Measurements from ENCODE around the gene RAD9A. TPM values are rescaled to one million over a fixed set of nuclear protein-coding genes. Genes with fewer than 3 reads are reported as not detected.
A peak's percentile ranks its signal among the peaks of the same experiment; 100 is the strongest.

RAD9A gene
- polyA plus RNA-seq, 1 donor from 2014 or later: 12.0 TPM

DNA sequence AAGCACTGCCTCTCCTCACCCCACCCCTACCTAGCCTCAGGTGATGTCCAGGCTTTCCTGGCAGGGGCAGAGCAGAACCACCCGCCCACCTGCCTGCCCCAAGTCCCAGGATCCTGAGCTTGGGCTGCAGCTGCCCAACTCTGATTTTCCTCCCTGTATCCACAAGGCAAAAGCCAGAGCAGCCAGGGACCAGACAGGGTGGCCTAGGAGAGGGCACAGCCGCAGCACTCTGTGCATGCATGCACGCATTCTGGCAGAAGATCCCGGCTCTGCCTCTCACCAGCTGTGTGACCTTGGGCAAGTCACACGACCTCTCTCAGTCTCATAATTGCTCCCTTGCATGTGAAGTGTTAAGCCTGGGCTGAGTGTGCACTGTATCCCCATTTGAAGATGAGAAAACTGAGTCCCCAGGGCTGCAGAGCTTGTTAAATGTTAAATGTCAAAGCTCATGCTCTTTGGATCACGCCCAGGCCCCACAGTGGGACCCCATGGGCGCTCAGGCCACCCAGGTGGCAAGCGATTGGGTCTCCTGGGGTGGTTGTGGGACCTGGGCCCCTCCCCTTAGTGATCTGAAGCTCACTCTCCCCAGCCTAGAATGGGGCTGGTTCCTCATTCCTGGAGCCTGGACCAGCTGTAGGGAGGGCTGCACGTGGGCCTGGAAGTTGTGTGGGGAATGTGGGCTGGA lies 20.9 kb downstream of the RAD9A start:
- H3K27me3 Mint-ChIP-seq: peaks cover 3% of the 10 kb centered on the region
- peak overlapping the region in 3 of 4 donors; percentile 78 to 94 (median 84) for H3K4me3 Mint-ChIP-seq
- H3K9me3 Mint-ChIP-seq: no peaks in the 10 kb centered on the region
- peak overlapping the region; percentile 68 to 100 (median 82) for H3K27ac Mint-ChIP-seq
- H3K36me3 Mint-ChIP-seq: peaks cover 4% of the 10 kb centered on the region
- H3K4me1 Mint-ChIP-seq: peaks cover 59 to 60% (median 60%) of the 10 kb centered on the region in 3 donors

DNA sequence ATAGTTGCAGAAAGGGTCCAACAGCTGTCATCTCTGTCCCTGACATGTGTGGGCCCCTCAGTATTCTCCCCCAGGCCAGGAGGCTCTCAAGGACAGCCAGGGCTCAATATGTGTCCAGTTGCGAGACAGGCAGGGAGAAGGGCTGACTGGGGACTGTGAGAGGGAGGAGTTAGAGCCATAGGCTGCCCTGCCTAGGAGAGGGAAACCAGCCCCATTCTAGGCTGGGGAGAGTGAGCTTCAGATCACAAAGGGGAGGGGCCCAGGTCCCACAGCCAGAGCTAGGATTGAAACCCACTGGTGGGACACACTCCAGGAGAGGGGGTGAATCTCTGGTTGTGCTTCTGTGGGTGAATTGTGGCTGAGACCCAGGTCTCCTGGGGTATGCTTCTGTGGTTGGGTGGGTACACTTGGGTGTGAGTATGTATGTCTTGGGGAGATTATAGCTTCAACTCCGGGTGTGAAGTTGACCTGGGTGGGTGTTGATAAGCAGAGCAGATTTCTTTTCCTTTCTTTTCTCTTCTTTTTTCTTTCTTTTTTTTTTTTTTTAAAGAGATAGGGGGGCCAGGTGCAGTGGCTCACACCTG lies 21.6 kb downstream of the RAD9A start:
- H3K27ac Mint-ChIP-seq: peak overlapping the region; percentile 68 to 100 (median 82)
- H3K27me3 Mint-ChIP-seq: peaks cover 3% of the 10 kb centered on the region
- peaks cover 2% of the 10 kb centered on the region for H3K36me3 Mint-ChIP-seq
- peaks cover 55 to 60% (median 58%) of the 10 kb centered on the region in 3 donors for H3K4me1 Mint-ChIP-seq
- H3K9me3 Mint-ChIP-seq: no peaks in the 10 kb centered on the region
- H3K4me3 Mint-ChIP-seq: peak overlapping the region in 3 of 4 donors; percentile 78 to 94 (median 87)

DNA sequence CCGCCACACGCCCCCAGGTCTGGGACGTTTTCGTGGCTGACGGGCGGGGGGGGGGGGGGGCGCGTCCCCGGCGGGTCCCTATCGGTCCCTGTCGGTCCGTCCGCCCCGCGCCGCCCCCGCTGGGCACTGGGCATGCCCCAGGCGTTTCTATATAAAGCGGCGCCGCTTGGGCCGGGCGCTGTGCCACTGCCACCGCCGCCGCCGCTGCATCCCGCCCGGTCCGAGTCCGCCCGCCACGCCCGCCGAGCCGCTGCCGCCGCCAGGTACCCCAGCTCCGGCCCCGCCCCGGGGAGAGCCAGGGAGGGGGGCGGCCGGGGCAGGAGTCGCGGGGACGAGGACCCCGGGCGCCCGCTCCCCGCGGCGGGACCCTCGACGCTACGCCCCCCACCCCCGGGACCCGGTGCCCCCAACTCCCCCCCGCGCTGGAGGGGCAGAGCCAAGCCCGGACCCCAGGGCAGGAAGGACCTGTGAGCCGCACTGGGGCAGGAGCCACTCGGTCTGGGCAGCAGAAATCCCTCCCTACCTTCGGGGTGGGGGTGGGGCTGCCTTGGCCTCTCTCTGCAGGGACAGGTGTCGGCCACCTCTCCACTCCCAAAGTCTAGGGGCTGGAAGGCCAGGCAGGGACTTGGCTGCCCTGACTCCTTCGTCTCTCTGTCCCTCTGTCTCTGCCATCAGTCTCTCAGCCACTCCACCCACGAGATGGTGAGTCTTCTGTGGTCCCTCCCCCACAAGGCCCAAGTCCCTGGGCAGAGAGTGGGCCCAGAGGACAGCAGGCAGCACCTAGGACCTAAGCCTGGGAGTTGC lies 23.9 kb downstream of the RAD9A start, which contains the start of gene CARNS1:
TSS of gene CARNS1 (plus strand) at position 178 of the 804 bp plus-strand sequence. CDS start at position 700, 522 bp downstream.
- Mint-ChIP-seq H3K9me3 (no peaks in the 10 kb centered on the region), H3K4me3 (peak within 1 kb of the TSS; percentile 86 to 94 (median 92)), H3K4me1 (peaks cover 43 to 56% (median 55%) of the 10 kb centered on the region in 3 donors), H3K27me3 (peaks cover 3% of the 10 kb centered on the region), H3K36me3 (no peaks in the 10 kb centered on the region), H3K27ac (peak within 1 kb of the TSS; percentile 91 to 96 (median 91))

DNA sequence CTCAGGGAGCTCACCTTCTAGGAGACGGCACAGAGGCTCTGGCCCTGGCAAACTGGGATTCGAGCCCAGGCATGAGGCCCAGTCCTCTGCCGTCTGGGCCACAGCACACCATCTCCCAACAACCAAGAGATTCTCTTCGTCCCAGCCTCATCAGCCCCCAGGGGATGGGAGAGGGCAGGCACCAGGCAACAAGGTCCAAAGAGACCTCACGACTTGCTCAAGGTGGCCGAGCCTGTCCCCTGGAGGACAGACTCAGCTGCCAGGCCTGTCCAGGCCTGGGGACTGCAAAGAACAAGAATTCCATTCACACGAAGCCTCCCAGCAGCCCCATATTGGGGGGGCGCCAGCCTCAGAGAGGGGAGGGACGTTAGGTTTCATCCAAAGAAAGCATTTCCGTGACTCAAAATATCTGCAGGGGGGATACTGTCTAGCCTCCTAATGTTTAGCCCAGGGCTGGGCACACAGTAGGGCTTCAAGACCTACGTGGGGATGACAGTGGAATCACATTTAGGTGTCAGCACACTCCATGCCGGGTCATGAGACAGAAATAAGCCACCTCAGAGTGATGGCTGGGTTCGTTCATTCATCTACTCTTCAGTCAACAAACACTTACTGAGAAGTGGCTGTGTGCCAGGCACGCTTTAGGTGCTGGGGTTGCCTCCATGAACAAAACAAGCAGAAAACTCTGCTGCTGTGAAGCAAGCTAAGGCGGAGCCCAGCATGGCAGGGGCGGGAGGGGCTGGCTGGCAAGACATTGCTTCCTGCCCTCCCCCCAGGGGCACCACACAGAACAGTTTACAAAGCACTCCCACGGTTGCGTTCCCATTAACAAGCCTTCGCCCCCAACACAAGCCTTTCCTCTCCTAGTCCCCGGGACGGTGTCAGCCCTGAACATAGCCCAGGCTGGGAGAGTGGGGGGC lies 24.9 kb downstream of the RAD9A start:
- Mint-ChIP-seq H3K4me1 (peaks cover 37 to 53% (median 52%) of the 10 kb centered on the region in 3 donors), H3K27ac (peak overlapping the region; percentile 89 to 96 (median 91)), H3K4me3 (peak overlapping the region; percentile 80 to 93 (median 92)), H3K27me3 (peaks cover 3% of the 10 kb centered on the region), H3K9me3 (no peaks in the 10 kb centered on the region), H3K36me3 (peaks cover 1% of the 10 kb centered on the region)

DNA sequence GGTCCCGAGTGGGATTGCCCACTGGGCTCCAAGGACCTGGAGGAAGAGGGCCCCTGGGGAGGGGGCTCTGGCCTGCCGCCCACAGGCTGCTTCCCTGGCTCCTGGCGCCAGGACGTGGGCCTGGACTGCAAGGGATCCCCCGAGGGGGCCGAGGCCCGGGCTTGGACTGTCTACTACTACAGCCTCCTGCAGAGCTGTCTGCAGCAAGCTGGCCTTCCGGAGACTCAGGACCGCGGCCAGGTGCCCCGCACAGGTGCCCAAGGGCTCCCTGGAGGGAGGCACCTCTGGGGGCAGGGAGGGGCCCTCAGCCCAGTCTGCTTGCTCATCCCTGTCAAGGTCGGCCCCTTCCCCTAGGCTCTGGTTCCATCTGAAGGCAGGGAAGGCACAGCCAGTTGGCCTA lies 25.6 kb downstream of the RAD9A start:
- H3K27me3 Mint-ChIP-seq: peaks cover 3% of the 10 kb centered on the region

DNA sequence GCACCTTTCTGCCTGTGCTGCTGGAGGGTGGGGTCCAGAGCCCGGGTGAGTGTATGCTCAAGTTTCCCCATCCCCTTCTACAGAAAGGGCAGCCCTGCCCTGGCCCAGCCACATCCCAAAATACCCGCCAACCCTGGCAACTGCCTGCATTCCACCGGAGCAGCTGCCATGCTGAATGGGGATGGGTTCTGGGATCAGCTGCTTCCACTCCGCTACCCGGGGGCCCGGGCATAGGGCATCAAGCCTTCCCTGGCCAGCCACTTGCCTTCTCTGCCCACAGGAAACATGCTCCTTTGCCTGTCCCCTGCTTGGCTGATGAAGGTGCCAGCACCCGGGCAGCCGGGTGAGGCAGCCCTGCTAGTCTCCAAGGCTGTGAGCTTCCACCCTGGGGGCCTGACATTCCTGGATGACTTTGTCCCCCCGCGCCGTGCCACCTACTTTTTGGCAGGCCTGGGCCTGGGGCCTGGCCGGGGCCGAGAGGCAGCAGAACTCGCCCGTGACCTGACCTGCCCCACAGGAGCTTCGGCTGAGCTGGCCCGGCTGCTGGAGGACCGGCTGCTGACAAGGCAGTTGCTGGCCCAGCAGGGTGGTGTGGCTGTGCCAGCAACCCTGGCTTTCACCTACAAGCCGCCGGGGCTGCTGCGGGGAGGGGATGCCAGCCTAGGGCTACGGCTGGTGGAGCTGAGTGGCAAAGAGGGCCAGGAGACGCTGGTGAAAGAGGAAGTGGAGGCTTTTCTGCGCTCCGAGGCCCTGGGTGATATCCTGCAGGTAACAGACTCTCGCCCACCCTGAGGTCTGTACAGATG lies 26.9 kb downstream of the RAD9A start:
- H3K4me1 Mint-ChIP-seq: peaks cover 21 to 36% (median 34%) of the 10 kb centered on the region in 3 donors
- peaks cover 1% of the 10 kb centered on the region for H3K36me3 Mint-ChIP-seq
- H3K27ac Mint-ChIP-seq: peak overlapping the region; percentile 85 to 96 (median 89)
- H3K27me3 Mint-ChIP-seq: no peaks in the 10 kb centered on the region
- H3K9me3 Mint-ChIP-seq: no peaks in the 10 kb centered on the region
- H3K4me3 Mint-ChIP-seq: peak overlapping the region; percentile 82 to 96 (median 88)

More for the DNA sequence above, 25.6 kb downstream of the RAD9A start:
- H3K36me3 Mint-ChIP-seq: peaks cover 1% of the 10 kb centered on the region
- no peaks in the 10 kb centered on the region for H3K9me3 Mint-ChIP-seq
- H3K27ac Mint-ChIP-seq: peak overlapping the region in 2 of 3 donors; percentile 89 to 96
- H3K4me3 Mint-ChIP-seq: peak overlapping the region; percentile 34 to 96 (median 83)
- H3K4me1 Mint-ChIP-seq: peaks cover 31 to 47% (median 45%) of the 10 kb centered on the region in 3 donors

DNA sequence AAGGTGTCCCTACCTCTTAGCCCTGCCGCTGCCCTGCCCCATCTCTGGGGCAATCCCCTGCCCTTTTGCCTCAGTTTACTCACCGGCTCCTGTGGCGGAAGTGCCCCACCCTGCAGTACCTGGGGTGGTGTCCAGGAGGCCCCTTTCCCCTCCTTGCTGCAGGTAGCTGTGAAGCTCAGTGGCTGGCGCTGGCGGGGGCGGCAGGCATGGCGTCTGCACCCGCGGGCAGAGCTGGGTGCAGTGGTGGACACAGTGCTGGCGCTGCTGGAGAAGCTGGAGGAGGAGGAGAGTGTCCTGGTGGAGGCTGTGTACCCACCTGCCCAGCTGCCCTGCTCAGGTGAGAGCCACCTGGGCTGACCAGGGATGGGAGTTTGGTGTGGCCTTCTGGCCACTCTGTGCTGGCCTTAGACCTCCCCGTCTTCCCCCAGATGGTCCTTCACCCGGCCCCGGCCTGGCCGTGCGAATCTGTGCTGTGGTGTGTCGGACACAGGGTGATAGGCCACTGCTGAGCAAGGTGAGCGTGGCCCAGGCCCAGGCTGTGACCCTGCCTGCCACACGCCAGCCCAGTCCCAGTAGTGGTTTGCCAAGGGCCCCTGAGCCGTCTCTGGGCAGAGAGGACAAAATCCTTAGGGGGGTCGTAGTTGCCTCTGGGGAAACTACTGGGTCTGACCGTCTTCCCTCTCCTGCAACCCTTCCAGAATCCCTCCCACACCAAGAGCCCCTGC lies 27.7 kb downstream of the RAD9A start:
- H3K4me3 Mint-ChIP-seq: peak overlapping the region; percentile 82 to 96 (median 90)
- peaks cover 21 to 36% (median 34%) of the 10 kb centered on the region in 3 donors for H3K4me1 Mint-ChIP-seq
- peaks cover 1% of the 10 kb centered on the region for H3K36me3 Mint-ChIP-seq
- H3K9me3 Mint-ChIP-seq: no peaks in the 10 kb centered on the region
- H3K27ac Mint-ChIP-seq: peak overlapping the region; percentile 85 to 96 (median 89)
- no peaks in the 10 kb centered on the region for H3K27me3 Mint-ChIP-seq

DNA sequence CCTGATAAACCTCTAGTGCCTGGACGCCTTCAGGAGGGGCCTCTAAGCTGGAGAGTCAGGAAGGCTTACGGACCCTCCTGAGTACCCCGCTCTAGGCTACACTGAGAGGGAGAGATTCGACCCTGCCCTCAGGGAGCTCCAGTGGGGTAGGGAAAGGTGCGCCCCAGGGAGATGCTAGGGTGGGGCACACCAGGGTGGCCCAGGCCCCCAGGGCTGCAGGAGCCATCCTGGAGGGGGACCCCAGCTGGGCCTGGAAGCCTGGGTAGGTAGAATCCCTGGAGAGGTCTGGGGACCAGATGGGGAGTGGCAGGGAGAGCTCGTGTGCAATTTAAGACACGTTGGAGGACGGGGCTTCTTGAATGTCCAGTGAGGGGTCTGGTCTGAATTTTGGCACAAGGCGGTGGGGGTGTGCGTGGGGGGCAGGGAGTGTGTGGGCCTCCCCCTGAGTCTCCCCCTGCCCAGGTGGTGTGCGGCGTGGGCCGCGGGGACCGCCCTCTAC lies 28.4 kb downstream of the RAD9A start:
- Mint-ChIP-seq H3K36me3 (peaks cover 1% of the 10 kb centered on the region), H3K27ac (peak overlapping the region in 2 of 3 donors; percentile 89 to 96), H3K9me3 (no peaks in the 10 kb centered on the region), H3K4me3 (peak overlapping the region; percentile 82 to 96 (median 90)), H3K4me1 (peaks cover 18 to 36% (median 34%) of the 10 kb centered on the region in 3 donors), H3K27me3 (no peaks in the 10 kb centered on the region)

- no peaks in the 10 kb centered on the region for H3K27me3 Mint-ChIP-seq
- no peaks in the 10 kb centered on the region for H3K9me3 Mint-ChIP-seq
- H3K36me3 Mint-ChIP-seq: peaks cover 1% of the 10 kb centered on the region
- peak overlapping the region; percentile 26 to 96 (median 96) for H3K27ac Mint-ChIP-seq
- H3K4me1 Mint-ChIP-seq: peaks cover 18 to 36% (median 35%) of the 10 kb centered on the region in 3 donors
- peak overlapping the region; percentile 82 to 96 (median 87) for H3K4me3 Mint-ChIP-seq
These were observed 29.1 kb downstream of the RAD9A start for GRCh38 chr11:67420646-67421429.

GRCh38 chr11:67421430-67422031 lies 29.7 kb downstream of the RAD9A start:
- Mint-ChIP-seq H3K9me3 (no peaks in the 10 kb centered on the region), H3K4me1 (peaks cover 12 to 30% (median 29%) of the 10 kb centered on the region in 3 donors), H3K27me3 (no peaks in the 10 kb centered on the region), H3K36me3 (peaks cover 1% of the 10 kb centered on the region), H3K4me3 (peak overlapping the region; percentile 65 to 85 (median 77)), H3K27ac (peak overlapping the region in 2 of 3 donors; percentile 26 to 96)

- peak overlapping the region in 2 of 4 donors; percentile 34 to 72 for H3K4me3 Mint-ChIP-seq
- peak overlapping the region in 1 of 3 donors; percentile 78 for H3K27ac Mint-ChIP-seq
- H3K36me3 Mint-ChIP-seq: peaks cover 1% of the 10 kb centered on the region
- peaks cover 8 to 26% (median 23%) of the 10 kb centered on the region in 3 donors for H3K4me1 Mint-ChIP-seq
- H3K27me3 Mint-ChIP-seq: no peaks in the 10 kb centered on the region
- H3K9me3 Mint-ChIP-seq: no peaks in the 10 kb centered on the region
These were observed 31.1 kb downstream of the RAD9A start for GRCh38 chr11:67422891-67423290.

All from IgD-negative memory B cell (primary cell).